Keratinocyte (primary cell): ENCODE results near the gene PMEPA1. TPM values are rescaled to one million over a fixed set of nuclear protein-coding genes. Genes with fewer than 3 reads are reported as not detected.

Experiments
- DNase-seq: peaks from one replicate; pipeline ENCODE4 v3.0.0-alpha.2; 2011; ENCODE audit warnings: low read depth, missing footprints, low spot score
- FAIRE-seq: peaks from 2 replicates; lab custom pipeline; 2011; peaks lifted over from hg19 to GRCh38; lab: Jason Lieb, UNC
- H2AFZ ChIP-seq: 2 replicates; pipeline ENCODE4 v1.6.0; 2012; ENCODE audit warnings: low read length, control low read depth, inconsistent platforms; ENCODE audit not compliant: control insufficient read depth
- H3K27ac ChIP-seq: 2 replicates; pipeline ENCODE4 v1.5.1; 2011; ENCODE audit warnings: low read length; ENCODE audit not compliant: control insufficient read depth, insufficient read depth
- H3K27me3 ChIP-seq: 3 replicates; pipeline ENCODE4 v1.6.0; 2011; ENCODE audit warnings: low read length; ENCODE audit not compliant: control insufficient read depth, insufficient read depth; ENCODE audit errors: extremely low read depth
- H3K36me3 ChIP-seq, 2 experiments: 2 replicates in 1 of 2; 3 replicates in 1 of 2; pipeline ENCODE4 v1.5.1; 2011; ENCODE audit warnings: low read length in 2 of 2, mild to moderate bottlenecking in 1 of 2; ENCODE audit not compliant: control insufficient read depth in 2 of 2, insufficient read depth in 2 of 2; ENCODE audit errors: extremely low read depth in 1 of 2
- H3K4me1 ChIP-seq: 3 replicates; pipeline ENCODE4 v1.5.1; 2011; ENCODE audit warnings: low read length; ENCODE audit not compliant: control insufficient read depth, insufficient read depth; ENCODE audit errors: extremely low read depth
- H3K4me2 ChIP-seq: 3 replicates; pipeline ENCODE4 v1.6.0; 2011; ENCODE audit warnings: low read depth, low read length; ENCODE audit not compliant: control insufficient read depth, insufficient read depth; ENCODE audit errors: extremely low read depth
- H3K4me3 ChIP-seq, 3 experiments: fragments of 200-600 bp in 1 of 3; sonication (generic) in 1 of 3; 2 replicates in 2 of 3; 3 replicates in 1 of 3; pipeline ENCODE4 v1.5.1; 2011 to 2016; ENCODE audit warnings: low read length in 3 of 3, mild to moderate bottlenecking in 3 of 3, control low read depth in 2 of 3, inconsistent platforms in 1 of 3, low read depth in 1 of 3, mixed read lengths in 1 of 3, mixed run types in 1 of 3, moderate library complexity in 1 of 3; ENCODE audit not compliant: control insufficient read depth in 2 of 3, insufficient read depth in 2 of 3; ENCODE audit errors: extremely low read depth in 1 of 3
- H3K79me2 ChIP-seq: 2 replicates; pipeline ENCODE4 v1.6.0; 2012; ENCODE audit warnings: low read length; ENCODE audit not compliant: control insufficient read depth, insufficient read depth
- H3K9ac ChIP-seq: 3 replicates; pipeline ENCODE4 v1.6.0; 2011; ENCODE audit warnings: low read length; ENCODE audit not compliant: control insufficient read depth, insufficient read depth; ENCODE audit errors: extremely low read depth
- H3K9me1 ChIP-seq: 3 replicates; pipeline ENCODE4 v1.6.0; 2011; ENCODE audit warnings: low read length; ENCODE audit not compliant: control insufficient read depth, insufficient read depth; ENCODE audit errors: extremely low read depth
- H3K9me3 ChIP-seq: 2 replicates; pipeline ENCODE4 v1.5.1; 2012; ENCODE audit warnings: low read depth, low read length; ENCODE audit not compliant: control insufficient read depth
- H4K20me1 ChIP-seq: 3 replicates; pipeline ENCODE4 v1.6.0; 2011; ENCODE audit warnings: low read length; ENCODE audit not compliant: control insufficient read depth, insufficient read depth; ENCODE audit errors: extremely low read depth
- CTCF ChIP-seq, 3 experiments: IDR thresholded peaks in 1 of 3; conservative IDR thresholded peaks in 1 of 3; optimal IDR thresholded peaks in 1 of 3; 2 replicates in 2 of 3; 3 replicates in 1 of 3; pipeline versions ENCODE3 to v1.5.1; 2011; ENCODE audit warnings: low read length in 3 of 3, mild to moderate bottlenecking in 3 of 3, moderate library complexity in 2 of 3, control low read depth in 1 of 3, inconsistent platforms in 1 of 3; ENCODE audit not compliant: insufficient read depth in 2 of 3; ENCODE audit errors: extremely low read depth in 1 of 3
- EZH2 ChIP-seq: IDR thresholded peaks from one replicate; pipeline ENCODE4 v1.6.1; 2012; ENCODE audit warnings: inconsistent platforms, mild to moderate bottlenecking, low read length, moderate library complexity
- dilution Hi-C: fragments of 300-500 bp; cut with MboI; formaldehyde crosslinking; loops from one replicate; pipeline ENCODE4 v1.7.0; 2020; ENCODE audit warnings: low sequenced_read_pairs; ENCODE audit not compliant: extremely low pct_ligation_motif_present
- polyA plus RNA-seq, 5 experiments: library from polyadenylated mRNA; depleted of rRNA in 3 of 5; stranded (reverse) in 3 of 5; stranded (forward) in 1 of 5; unstranded in 1 of 5; fragments of >200 nt; gene quantifications; 1 replicate in 1 of 5; 2 replicates in 3 of 5; 3 replicates in 1 of 5; pipeline versions ENCODE4 v1.2.1 to v1.2.3, GENCODE V29; 2011 to 2012; ENCODE audit warnings: missing spikeins in 2 of 5, low read depth in 1 of 5, low replicate concordance in 1 of 5

Gene PMEPA1
- polyA plus RNA-seq, 1 donor (not counting 4 experiments of a cell fraction or from before 2014, with no cell fraction given): 29.0 TPM

GRCh38 chr20:57666106-57666833 lies 43.5 kb downstream of the PMEPA1 start:
- Histone ChIP-seq H3K9me1 (peaks cover 7% of the 10 kb centered on the region), H3K4me2 (no peak overlapping the region), H2AFZ (no peak overlapping the region), H3K36me3 (peaks cover 28 to 37% of the 10 kb centered on the region in 2 experiments), H4K20me1 (peaks cover 76% of the 10 kb centered on the region), H3K9me3 (no peaks in the 10 kb centered on the region), H3K79me2 (peaks cover 98% of the 10 kb centered on the region), H3K27me3 (no peaks in the 10 kb centered on the region), H3K27ac (no peak overlapping the region), H3K4me3 (no peak overlapping the region), H3K4me1 (peaks cover 10% of the 10 kb centered on the region), H3K9ac (no peak overlapping the region)
- TF ChIP-seq CTCF (optimal IDR thresholded peaks at IDR 0.05 in 1 of 3, IDR thresholded peaks at IDR 0.05 in 1 of 3, conservative IDR thresholded peaks at IDR 0.05 in 1 of 3; ENCODE audit: extremely low read depth in 1 of 3, insufficient read depth in 2 of 3, low read length in 3 of 3) (no peak), EZH2 (no peak)
- no peak for FAIRE-seq
- dilution Hi-C loops: no loop called here
- no peak for DNase-seq

- Histone ChIP-seq H3K9ac (no peak overlapping the region), H3K4me3 (no peak overlapping the region), H3K79me2 (peaks cover 98% of the 10 kb centered on the region), H3K9me1 (peaks cover 9% of the 10 kb centered on the region), H4K20me1 (peaks cover 75% of the 10 kb centered on the region), H3K9me3 (no peaks in the 10 kb centered on the region), H3K36me3 (peaks cover 28 to 37% of the 10 kb centered on the region in 2 experiments), H3K27ac (no peak overlapping the region), H3K4me2 (no peak overlapping the region), H3K27me3 (no peaks in the 10 kb centered on the region), H3K4me1 (peaks cover 5% of the 10 kb centered on the region), H2AFZ (no peak overlapping the region)
- no peak for FAIRE-seq
- no peak for TF ChIP-seq EZH2
- TF ChIP-seq CTCF (optimal IDR thresholded peaks at IDR 0.05 in 1 of 3, IDR thresholded peaks at IDR 0.05 in 1 of 3, conservative IDR thresholded peaks at IDR 0.05 in 1 of 3; ENCODE audit: extremely low read depth in 1 of 3, insufficient read depth in 2 of 3, low read length in 3 of 3): no peak
- dilution Hi-C loops: no loop called here
- no peak for DNase-seq
Observed at GRCh38 chr20:57665589-57665971, 44.2 kb downstream of the PMEPA1 start.
